WERI-Rb-1 (cell line): Measurements from ENCODE around the gene MYO1A.
"Not testable (repeated sequence)": the region's sequence is repeated elsewhere in the genome, so short reads cannot be mapped to it uniquely, and the experiment has no call there.

Experiments used
- DNase-seq: peaks from one replicate; pipeline ENCODE4 v3.0.0-alpha.2; 2020
- H3K27ac ChIP-seq: fragments of 250-450 bp; sonication (Bioruptor Pico); 2 replicates; pipeline ENCODE4 v1.5.1; 2020; ENCODE audit warnings: mild to moderate bottlenecking, moderate library complexity
- H3K27me3 ChIP-seq: fragments of 250-450 bp; sonication (Bioruptor Pico); 2 replicates; pipeline ENCODE4 v1.5.1; 2021; ENCODE audit warnings: mild to moderate bottlenecking, low read depth, moderate library complexity; ENCODE audit not compliant: insufficient read depth, severe bottlenecking
- H3K36me3 ChIP-seq: fragments of 250-450 bp; sonication (Bioruptor Pico); 2 replicates; pipeline ENCODE4 v1.5.1; 2020; ENCODE audit warnings: mild to moderate bottlenecking, moderate library complexity
- H3K4me3 ChIP-seq: 2 replicates; pipeline ENCODE4 v1.5.1; 2011; ENCODE audit warnings: low read depth, mild to moderate bottlenecking, control low read depth, low read length
- H3K9me3 ChIP-seq: fragments of 250-450 bp; sonication (Bioruptor Pico); 2 replicates; pipeline ENCODE4 v1.5.1; 2021; ENCODE audit warnings: mild to moderate bottlenecking, moderate library complexity; ENCODE audit not compliant: severe bottlenecking
- CTCF ChIP-seq: IDR thresholded peaks from 2 replicates; pipeline ENCODE4 v1.5.1; 2011; ENCODE audit warnings: low read depth, mild to moderate bottlenecking, control low read depth, inconsistent platforms, low read length

Gene MYO1A

GRCh38 chr12:56987551-56988053 is 62.3 kb downstream of the MYO1A start:
- H3K4me3 ChIP-seq, result no peak overlapping the region
- peak; percentile 80 for DNase-seq
- no peaks in the 10 kb centered on the region for H3K9me3 ChIP-seq
- H3K36me3 ChIP-seq, result no peaks in the 10 kb centered on the region
- no peak overlapping the region for H3K27ac ChIP-seq
- peaks cover 3% of the 10 kb centered on the region for H3K27me3 ChIP-seq
- peak; percentile 96 for TF ChIP-seq CTCF

- Histone ChIP-seq H3K9me3 (no peaks in the 10 kb centered on the region), H3K36me3 (no peaks in the 10 kb centered on the region), H3K4me3 (no peak overlapping the region), H3K27ac (no peak overlapping the region), H3K27me3 (peaks cover 3% of the 10 kb centered on the region)
- TF ChIP-seq CTCF, result no peak
- DNase-seq, result no peak
These were observed 62.9 kb downstream of the MYO1A start for GRCh38 chr12:56987011-56987410.

- not testable (repeated sequence) for H3K36me3 ChIP-seq, H3K9me3 ChIP-seq, H3K27me3 ChIP-seq, H3K27ac ChIP-seq, DNase-seq, H3K4me3 ChIP-seq
These were observed 64.2 kb downstream of the MYO1A start for GRCh38 chr12:56985714-56986113.

- H3K27ac ChIP-seq, result no peak overlapping the region
- H3K36me3 ChIP-seq, result no peaks in the 10 kb centered on the region
- TF ChIP-seq CTCF, result no peak
- DNase-seq, result no peak
- no peaks in the 10 kb centered on the region for H3K9me3 ChIP-seq
- H3K27me3 ChIP-seq, result peaks cover 3% of the 10 kb centered on the region
- no peak overlapping the region for H3K4me3 ChIP-seq
These were observed 66.5 kb downstream of the MYO1A start for GRCh38 chr12:56983386-56983785.

- H3K4me3 ChIP-seq, H3K36me3 ChIP-seq, H3K9me3 ChIP-seq, H3K27ac ChIP-seq, DNase-seq, H3K27me3 ChIP-seq: not testable (repeated sequence)
These were observed 67.2 kb downstream of the MYO1A start for GRCh38 chr12:56982578-56983236.

GRCh38 chr12:56980941-56981530 is 68.9 kb downstream of the MYO1A start:
- Histone ChIP-seq H3K4me3 (no peak overlapping the region), H3K9me3 (no peaks in the 10 kb centered on the region), H3K27ac (no peak overlapping the region), H3K36me3 (no peaks in the 10 kb centered on the region), H3K27me3 (no peaks in the 10 kb centered on the region)
- TF ChIP-seq CTCF, result no peak
- DNase-seq, result no peak

GRCh38 chr12:56980268-56980667 is 69.7 kb downstream of the MYO1A start:
- Histone ChIP-seq H3K4me3 (no peak overlapping the region), H3K27me3 (no peaks in the 10 kb centered on the region), H3K27ac (no peak overlapping the region), H3K9me3 (no peaks in the 10 kb centered on the region), H3K36me3 (no peaks in the 10 kb centered on the region)
- TF ChIP-seq CTCF, result no peak
- DNase-seq, result no peak
